GM12875 (cell line): ENCODE results near the gene RAB15.

Experiments
- H3K4me3 ChIP-seq: one replicate; pipeline ENCODE4 v1.5.1; 2011; ENCODE audit warnings: low read depth, low read length, control low read depth
- TF ChIP-seq, protein P1 (sequence below): IDR thresholded peaks from 2 replicates; pipeline ENCODE4 v1.5.1; 2011; ENCODE audit warnings: low read depth, mild to moderate bottlenecking, control low read depth, inconsistent platforms, low read length, moderate library complexity, borderline replicate concordance; ENCODE audit not compliant: insufficient read depth

Gene RAB15

GRCh38 chr14:64951724-64952123, 20.4 kb downstream of the RAB15 start:
- TF ChIP-seq, protein P1, sequence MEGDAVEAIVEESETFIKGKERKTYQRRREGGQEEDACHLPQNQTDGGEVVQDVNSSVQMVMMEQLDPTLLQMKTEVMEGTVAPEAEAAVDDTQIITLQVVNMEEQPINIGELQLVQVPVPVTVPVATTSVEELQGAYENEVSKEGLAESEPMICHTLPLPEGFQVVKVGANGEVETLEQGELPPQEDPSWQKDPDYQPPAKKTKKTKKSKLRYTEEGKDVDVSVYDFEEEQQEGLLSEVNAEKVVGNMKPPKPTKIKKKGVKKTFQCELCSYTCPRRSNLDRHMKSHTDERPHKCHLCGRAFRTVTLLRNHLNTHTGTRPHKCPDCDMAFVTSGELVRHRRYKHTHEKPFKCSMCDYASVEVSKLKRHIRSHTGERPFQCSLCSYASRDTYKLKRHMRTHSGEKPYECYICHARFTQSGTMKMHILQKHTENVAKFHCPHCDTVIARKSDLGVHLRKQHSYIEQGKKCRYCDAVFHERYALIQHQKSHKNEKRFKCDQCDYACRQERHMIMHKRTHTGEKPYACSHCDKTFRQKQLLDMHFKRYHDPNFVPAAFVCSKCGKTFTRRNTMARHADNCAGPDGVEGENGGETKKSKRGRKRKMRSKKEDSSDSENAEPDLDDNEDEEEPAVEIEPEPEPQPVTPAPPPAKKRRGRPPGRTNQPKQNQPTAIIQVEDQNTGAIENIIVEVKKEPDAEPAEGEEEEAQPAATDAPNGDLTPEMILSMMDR = no peak

GRCh38 chr14:64951291-64951690, 20.8 kb downstream of the RAB15 start:
- TF ChIP-seq, protein P1 = no peak
- H3K4me3 ChIP-seq = no peak overlapping the region

More at GRCh38 chr14:64951724-64952123, 20.4 kb downstream of the RAB15 start:
- H3K4me3 ChIP-seq = no peak overlapping the region

- no peak overlapping the region for H3K4me3 ChIP-seq
Measured at GRCh38 chr14:64950889-64951288, 21.2 kb downstream of the RAB15 start.

DNA sequence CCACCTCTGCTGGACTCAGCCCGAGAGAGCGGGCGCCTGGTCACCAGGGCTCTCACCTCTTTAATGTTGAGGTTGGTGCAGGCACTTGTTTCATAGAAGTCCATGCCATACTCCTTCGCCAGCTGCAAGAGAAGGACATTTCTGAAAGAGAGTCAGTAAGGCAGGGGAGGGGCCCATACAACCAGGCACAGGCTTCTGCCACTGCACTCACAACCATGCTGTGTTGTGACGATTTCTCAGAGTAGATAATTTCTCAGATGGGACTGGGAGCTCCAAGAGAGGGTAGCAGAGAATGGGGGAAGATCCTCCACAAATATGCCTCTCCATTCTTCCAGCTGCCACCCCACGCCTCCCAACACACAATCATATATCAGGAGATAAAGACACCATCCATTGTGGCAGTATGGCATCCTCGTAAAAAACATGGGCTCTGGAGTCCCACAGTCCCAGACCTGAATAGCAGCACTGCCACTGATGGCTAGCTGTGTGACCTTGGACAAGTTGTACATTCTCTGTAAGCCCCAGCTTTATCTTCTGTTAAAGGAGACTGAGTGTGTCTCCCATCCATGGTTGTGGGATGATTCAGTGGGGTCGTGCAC, 23.4 kb downstream of the RAB15 start:
- TF ChIP-seq, protein P1 = no peak

More at GRCh38 chr14:64950889-64951288, 21.2 kb downstream of the RAB15 start:
- TF ChIP-seq, protein P1 = no peak

DNA sequence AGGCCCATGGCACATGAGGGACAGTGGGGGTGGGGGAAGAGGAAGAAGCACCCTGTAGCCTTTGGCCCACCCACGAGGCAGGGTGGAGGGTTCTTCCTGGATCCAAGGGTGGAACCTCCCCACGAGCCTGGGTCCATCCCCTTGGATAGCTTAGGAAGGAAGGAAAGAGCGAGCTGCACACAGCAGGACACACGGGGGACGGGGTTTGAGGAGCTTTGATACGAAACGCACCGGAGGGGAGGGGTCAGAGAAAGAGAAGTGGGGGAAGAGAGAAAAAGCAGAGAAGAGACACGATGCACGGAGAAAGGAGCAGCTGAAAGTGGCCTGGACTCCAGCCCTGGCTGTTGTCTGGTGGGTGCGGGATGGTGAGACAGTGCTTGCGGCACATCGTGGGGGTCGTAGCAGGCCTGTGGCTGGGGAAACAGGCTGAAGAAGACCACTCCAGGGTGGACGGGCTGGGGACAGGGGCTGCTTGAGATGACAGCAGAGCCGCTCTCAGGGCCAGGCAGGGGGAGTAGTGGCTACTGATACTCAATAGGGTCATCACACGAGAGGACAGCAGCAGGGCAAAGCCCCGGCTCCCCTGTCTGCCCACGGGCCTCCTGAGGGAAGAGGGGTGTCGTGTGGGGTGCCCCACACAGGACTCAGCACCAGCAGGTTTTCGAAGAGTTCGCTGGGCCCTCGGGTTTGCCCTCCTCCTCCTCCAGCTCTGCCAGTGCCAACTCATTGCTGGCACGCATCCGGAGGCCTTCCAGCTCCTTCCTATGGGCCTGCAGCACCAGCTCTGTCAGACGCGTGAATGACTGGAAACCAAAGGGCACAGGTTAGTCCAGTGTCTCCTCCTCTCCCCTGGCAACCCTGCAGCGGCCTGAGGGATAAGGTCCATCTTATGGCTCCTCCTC, 24.2 kb downstream of the RAB15 start:
- no peak overlapping the region for H3K4me3 ChIP-seq
- TF ChIP-seq, protein P1 = no peak

More for the DNA sequence above, 23.4 kb downstream of the RAB15 start:
- no peak overlapping the region for H3K4me3 ChIP-seq

GRCh38 chr14:64946310-64947045, 25.7 kb downstream of the RAB15 start:
- no peak overlapping the region for H3K4me3 ChIP-seq
- TF ChIP-seq, protein P1 = no peak
